ENCODE results near the gene CES2.
A peak's percentile ranks its signal among the peaks of the same experiment; 100 is the strongest.

The CES2 gene

GRCh38 chr16:66961065-66961744 lies 25.9 kb downstream of the CES2 start, which contains the start of gene CES3:
TSS of gene CES3 (plus strand) at chr16:66961266. CDS start at chr16:66961308, 42 bp downstream.
- ATAC-seq, result peak; percentile 100
- TF ChIP-seq ZNF8 (CRISPR knock-in tag; IDR thresholded peaks at IDR 0.05), result no peak
- no peak for TF ChIP-seq ZNF565 (CRISPR knock-in tag; conservative IDR thresholded peaks at IDR 0.05; ENCODE audit: low read depth)
- TF ChIP-seq ARNTL (CRISPR knock-in tag; IDR thresholded peaks at IDR 0.05; ENCODE audit: borderline replicate concordance, low read depth), result no peak
- no peak for TF ChIP-seq ZFP30 (CRISPR knock-in tag; IDR thresholded peaks at IDR 0.05)
- no peak for TF ChIP-seq BACH2 (CRISPR knock-in tag; IDR thresholded peaks at IDR 0.05; ENCODE audit: borderline replicate concordance)
- TF ChIP-seq ESRRG (CRISPR knock-in tag; IDR thresholded peaks at IDR 0.05), result no peak
- TF ChIP-seq CREB5 (CRISPR knock-in tag; IDR thresholded peaks at IDR 0.05; ENCODE audit: low read depth), result no peak
- TF ChIP-seq TCF4 (CRISPR knock-in tag; IDR thresholded peaks at IDR 0.05; ENCODE audit: borderline replicate concordance), result no peak
- TF ChIP-seq GLIS3 (CRISPR knock-in tag; IDR thresholded peaks at IDR 0.05), result no peak
- TF ChIP-seq TOX (CRISPR knock-in tag; IDR thresholded peaks at IDR 0.05; ENCODE audit: borderline replicate concordance), result no peak
- TF ChIP-seq ZFP3 (CRISPR knock-in tag; IDR thresholded peaks at IDR 0.05), result no peak
- no peak for TF ChIP-seq PATZ1 (CRISPR knock-in tag; IDR thresholded peaks at IDR 0.05; ENCODE audit: borderline replicate concordance)
- TF ChIP-seq ZC3H10 (CRISPR knock-in tag; IDR thresholded peaks at IDR 0.05), result no peak
- no peak for TF ChIP-seq ISL1 (CRISPR knock-in tag; IDR thresholded peaks at IDR 0.05)
- TF ChIP-seq CSRNP3 (CRISPR knock-in tag; IDR thresholded peaks at IDR 0.05), result no peak
- TF ChIP-seq CSDC2 (CRISPR knock-in tag; IDR thresholded peaks at IDR 0.05), result no peak
- TF ChIP-seq POU6F1 (CRISPR knock-in tag; IDR thresholded peaks at IDR 0.05; ENCODE audit: borderline replicate concordance, low read depth), result no peak

- ATAC-seq, result no peak
- TF ChIP-seq ARNTL (CRISPR knock-in tag; IDR thresholded peaks at IDR 0.05; ENCODE audit: borderline replicate concordance, low read depth), result no peak
- TF ChIP-seq ZNF8 (CRISPR knock-in tag; IDR thresholded peaks at IDR 0.05), result no peak
- TF ChIP-seq TSHZ2 (CRISPR knock-in tag; IDR thresholded peaks at IDR 0.05), result no peak
- TF ChIP-seq ZNF70 (CRISPR knock-in tag; IDR thresholded peaks at IDR 0.05), result no peak
- no peak for TF ChIP-seq OSR1 (CRISPR knock-in tag; IDR thresholded peaks at IDR 0.05)
- TF ChIP-seq ESRRG (CRISPR knock-in tag; IDR thresholded peaks at IDR 0.05), result no peak
- no peak for TF ChIP-seq CSRNP3 (CRISPR knock-in tag; IDR thresholded peaks at IDR 0.05)
- TF ChIP-seq RARB (CRISPR knock-in tag; IDR thresholded peaks at IDR 0.05), result no peak
- no peak for TF ChIP-seq ISL1 (CRISPR knock-in tag; IDR thresholded peaks at IDR 0.05)
- no peak for TF ChIP-seq PATZ1 (CRISPR knock-in tag; IDR thresholded peaks at IDR 0.05; ENCODE audit: borderline replicate concordance)
- no peak for TF ChIP-seq PPARA (CRISPR knock-in tag; IDR thresholded peaks at IDR 0.05; ENCODE audit: borderline replicate concordance)
- no peak for TF ChIP-seq CSDC2 (CRISPR knock-in tag; IDR thresholded peaks at IDR 0.05)
- TF ChIP-seq SNAI2 (CRISPR knock-in tag; IDR thresholded peaks at IDR 0.05), result no peak
- TF ChIP-seq ZFP3 (CRISPR knock-in tag; IDR thresholded peaks at IDR 0.05), result no peak
- TF ChIP-seq ZFP30 (CRISPR knock-in tag; IDR thresholded peaks at IDR 0.05), result no peak
- no peak for TF ChIP-seq GLIS3 (CRISPR knock-in tag; IDR thresholded peaks at IDR 0.05)
- TF ChIP-seq CREB5 (CRISPR knock-in tag; IDR thresholded peaks at IDR 0.05; ENCODE audit: low read depth), result no peak
- no peak for TF ChIP-seq TCF4 (CRISPR knock-in tag; IDR thresholded peaks at IDR 0.05; ENCODE audit: borderline replicate concordance)
Measured at GRCh38 chr16:66961914-66962313, 26.6 kb downstream of the CES2 start.

Data from SK-N-SH treated with all-trans-retinoic acid at 6 μM for 48 hours (cell line).